Sigmoid colon (tissue), 7 donors: ENCODE results near the gene EEF1A1. TPM values are rescaled to one million over a fixed set of nuclear protein-coding genes. Genes with fewer than 3 reads are reported as not detected.
"Not testable (repeated sequence)": the region's sequence is repeated elsewhere in the genome, so short reads cannot be mapped to it uniquely, and the experiment has no call there.

Source experiments
- DNase-seq: peaks from one replicate; pipeline ENCODE4 v3.0.0-alpha.2; 2019
- H3K27ac ChIP-seq, 4 donors: fragments of 200-600 bp; sonication (generic); one replicate each; pipeline ENCODE4 v1.5.1; 2016 to 2019; ENCODE audit warnings: mild to moderate bottlenecking in 1 of 4
- H3K27me3 ChIP-seq, 3 donors: fragments of 200-600 bp; sonication (generic); one replicate each; pipeline ENCODE4 v1.5.1; 2019; ENCODE audit warnings: mild to moderate bottlenecking in 1 of 3
- H3K36me3 ChIP-seq, 4 donors: fragments of 200-600 bp; sonication (generic); one replicate each; pipeline ENCODE4 v1.5.1; 2016 to 2019
- H3K4me1 ChIP-seq, 4 donors: fragments of 200-600 bp; sonication (generic); one replicate each; pipeline ENCODE4 v1.5.1; 2017 to 2019
- H3K4me3 ChIP-seq, 4 donors: fragments of 200-600 bp; sonication (generic); one replicate each; pipeline ENCODE4 v1.5.1; 2017 to 2019; ENCODE audit warnings: mild to moderate bottlenecking in 2 of 4, moderate library complexity in 1 of 4
- H3K9me3 ChIP-seq, 4 donors: fragments of 200-600 bp in 3 of 4; sonication (generic) in 3 of 4; one replicate each; pipeline versions ENCODE4 v1.5.1 to v1.6.1; 2013 to 2019
- EP300 ChIP-seq, 4 donors: sonication (generic); formaldehyde crosslinking; IDR thresholded peaks; one replicate each; pipeline ENCODE4 v1.6.1; 2017; ENCODE audit warnings: antibody characterized with exemption in 4 of 4
- POLR2A ChIP-seq, 2 donors: fragments of 450-650 bp; IDR thresholded peaks; one replicate each; pipeline ENCODE4 v1.6.1; 2016; ENCODE audit warnings: antibody characterized with exemption in 2 of 2, mild to moderate bottlenecking in 2 of 2, moderate library complexity in 2 of 2
- POLR2AphosphoS5 ChIP-seq, 4 donors: sonication (generic); formaldehyde crosslinking; IDR thresholded peaks; one replicate each; pipeline ENCODE4 v1.6.1; 2017; ENCODE audit warnings: antibody characterized with exemption in 4 of 4
- WGBS, 2 donors: extraction: QIAGEN DNeasy Blood & Tissue Kit; methylation state at CpG; one replicate each; pipeline ENCODE4 v1.1.7; 2013; 5-methylcytosine and 5-hydroxymethylcytosine counted together
- intact Hi-C: fragments of 100-400 bp; cut with DNase I; formaldehyde crosslinking; loops from one replicate; pipeline ENCODE4 v1.15.1; 2023
- polyA plus RNA-seq, 3 donors: library from polyadenylated mRNA; stranded (reverse); fragments of 200-250 nt; gene quantifications; one replicate each; pipeline ENCODE4 v1.2.3, GENCODE V29; 2013
- total RNA-seq, 4 donors: library from RNA; depleted of rRNA; stranded (reverse); fragments of >200 nt; gene quantifications; one replicate each; pipeline ENCODE4 v1.1.0, GENCODE V29; 2016
- TF ChIP-seq, protein P1 (sequence below), 4 experiments: fragments of 450-650 bp in 3 of 4; fragments of 200-600 bp in 1 of 4; IDR thresholded peaks; one replicate each; pipeline ENCODE4 v1.5.1; 2016 to 2019; ENCODE audit warnings: antibody characterized with exemption in 4 of 4, mild to moderate bottlenecking in 3 of 4, moderate library complexity in 2 of 4
- donor health status: healthy with polysubstance abuse.
- donor health status: Bipolar disorder and iron deficiency.
- donor health status: healthy.

EEF1A1 gene
- total and polyA plus RNA-seq, 7 donors, result 8,557 to 15,452 (median 11,827) TPM

DNA sequence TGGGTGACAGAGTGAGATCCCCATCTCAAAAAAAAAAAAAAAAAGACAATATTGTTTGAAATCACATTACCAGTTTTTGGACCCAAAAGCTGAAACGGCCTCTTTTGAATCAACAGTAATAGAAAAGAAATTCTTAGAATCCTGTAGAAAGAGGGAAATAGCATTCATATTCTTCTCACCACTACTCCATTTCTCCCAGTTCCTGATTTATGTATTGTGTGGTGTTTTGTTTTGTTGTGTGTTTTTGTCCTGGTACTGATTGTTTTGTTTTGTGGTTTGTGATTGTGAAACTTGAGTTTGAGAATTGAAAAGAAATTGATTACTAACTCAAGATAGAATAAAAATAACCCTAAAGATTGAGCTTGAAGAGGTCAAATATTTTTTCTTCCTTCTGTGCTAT, 26.2 kb upstream of the EEF1A1 start:
- no peaks in the 10 kb centered on the region for H3K9me3 ChIP-seq
- intact Hi-C loops, result no loop called here
- TF ChIP-seq EP300 (IDR thresholded peaks at IDR 0.05) (no peak), POLR2AphosphoS5 (IDR thresholded peaks at IDR 0.05) (no peak)
- TF ChIP-seq, protein P1, sequence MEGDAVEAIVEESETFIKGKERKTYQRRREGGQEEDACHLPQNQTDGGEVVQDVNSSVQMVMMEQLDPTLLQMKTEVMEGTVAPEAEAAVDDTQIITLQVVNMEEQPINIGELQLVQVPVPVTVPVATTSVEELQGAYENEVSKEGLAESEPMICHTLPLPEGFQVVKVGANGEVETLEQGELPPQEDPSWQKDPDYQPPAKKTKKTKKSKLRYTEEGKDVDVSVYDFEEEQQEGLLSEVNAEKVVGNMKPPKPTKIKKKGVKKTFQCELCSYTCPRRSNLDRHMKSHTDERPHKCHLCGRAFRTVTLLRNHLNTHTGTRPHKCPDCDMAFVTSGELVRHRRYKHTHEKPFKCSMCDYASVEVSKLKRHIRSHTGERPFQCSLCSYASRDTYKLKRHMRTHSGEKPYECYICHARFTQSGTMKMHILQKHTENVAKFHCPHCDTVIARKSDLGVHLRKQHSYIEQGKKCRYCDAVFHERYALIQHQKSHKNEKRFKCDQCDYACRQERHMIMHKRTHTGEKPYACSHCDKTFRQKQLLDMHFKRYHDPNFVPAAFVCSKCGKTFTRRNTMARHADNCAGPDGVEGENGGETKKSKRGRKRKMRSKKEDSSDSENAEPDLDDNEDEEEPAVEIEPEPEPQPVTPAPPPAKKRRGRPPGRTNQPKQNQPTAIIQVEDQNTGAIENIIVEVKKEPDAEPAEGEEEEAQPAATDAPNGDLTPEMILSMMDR (IDR thresholded peaks at IDR 0.05), result no peak
- DNase-seq, result no peak
- H3K4me1 ChIP-seq, result peaks cover 0 to 6% (median 2%) of the 10 kb centered on the region in 4 donors
- 92 to 94% methylated on average over 1 of the region's 1 CpG for WGBS, 2 donors
- no peak overlapping the region for H3K4me3 ChIP-seq
- H3K36me3 ChIP-seq, result no peaks in the 10 kb centered on the region
- no peak overlapping the region for H3K27ac ChIP-seq
- no peaks in the 10 kb centered on the region for H3K27me3 ChIP-seq

DNA sequence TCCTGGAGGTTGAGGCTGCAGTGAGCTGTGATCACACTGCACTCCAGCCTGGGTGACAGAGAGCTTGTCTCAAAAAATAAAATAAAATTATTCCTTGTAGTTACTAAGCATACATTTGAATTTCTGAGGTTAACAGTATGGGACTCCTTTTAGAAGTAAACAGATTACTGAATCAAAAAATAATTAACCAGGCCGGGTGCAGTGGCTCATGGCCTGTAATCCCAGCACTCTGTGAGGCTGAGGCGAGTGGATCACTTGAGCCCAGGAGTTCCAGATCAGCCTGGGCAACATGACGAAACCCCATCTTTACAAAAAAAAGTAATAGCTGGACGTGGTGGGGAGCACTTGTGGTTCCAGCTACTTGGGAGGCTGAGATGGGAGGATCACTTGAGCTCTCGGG, 22.1 kb upstream of the EEF1A1 start:
- 88 to 89% methylated on average over 5 of the region's 5 CpGs for WGBS, 2 donors
- H3K27ac ChIP-seq, result no peak overlapping the region
- intact Hi-C loops, result no loop called here
- no peak overlapping the region for H3K4me3 ChIP-seq
- H3K4me1 ChIP-seq, result peaks cover 0 to 6% (median 2%) of the 10 kb centered on the region in 4 donors
- DNase-seq, result no peak
- no peaks in the 10 kb centered on the region for H3K9me3 ChIP-seq
- no peaks in the 10 kb centered on the region for H3K36me3 ChIP-seq
- TF ChIP-seq, protein P1 (IDR thresholded peaks at IDR 0.05), result no peak
- TF ChIP-seq EP300 (IDR thresholded peaks at IDR 0.05) (no peak), POLR2A (IDR thresholded peaks at IDR 0.05) (no peak), POLR2AphosphoS5 (IDR thresholded peaks at IDR 0.05) (no peak)
- no peaks in the 10 kb centered on the region for H3K27me3 ChIP-seq

DNA sequence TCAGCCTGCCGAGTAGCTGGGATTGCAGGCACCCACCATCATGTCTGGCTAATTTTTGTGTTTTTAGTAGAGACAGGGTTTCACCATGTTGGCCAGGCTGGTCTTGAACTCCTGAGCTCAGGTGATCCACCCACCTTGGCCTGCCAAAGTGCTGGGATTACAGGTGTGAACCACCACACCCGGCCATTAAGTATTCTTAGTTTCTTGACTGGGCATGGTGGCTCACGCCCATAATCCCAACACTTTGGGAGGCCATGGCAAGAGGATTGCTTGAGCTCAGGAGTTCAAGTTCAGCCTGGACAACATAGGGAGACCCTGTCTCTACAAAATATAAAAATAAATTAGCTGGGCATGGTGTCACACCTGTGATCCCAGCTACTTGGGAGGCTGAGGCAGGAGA, 21.6 kb upstream of the EEF1A1 start:
- 87 to 95% methylated on average over 3 of the region's 3 CpGs for WGBS, 2 donors
- H3K36me3 ChIP-seq, H3K4me1 ChIP-seq, DNase-seq, H3K9me3 ChIP-seq, H3K27me3 ChIP-seq, H3K27ac ChIP-seq, intact Hi-C loops, H3K4me3 ChIP-seq: not testable (repeated sequence)

DNA sequence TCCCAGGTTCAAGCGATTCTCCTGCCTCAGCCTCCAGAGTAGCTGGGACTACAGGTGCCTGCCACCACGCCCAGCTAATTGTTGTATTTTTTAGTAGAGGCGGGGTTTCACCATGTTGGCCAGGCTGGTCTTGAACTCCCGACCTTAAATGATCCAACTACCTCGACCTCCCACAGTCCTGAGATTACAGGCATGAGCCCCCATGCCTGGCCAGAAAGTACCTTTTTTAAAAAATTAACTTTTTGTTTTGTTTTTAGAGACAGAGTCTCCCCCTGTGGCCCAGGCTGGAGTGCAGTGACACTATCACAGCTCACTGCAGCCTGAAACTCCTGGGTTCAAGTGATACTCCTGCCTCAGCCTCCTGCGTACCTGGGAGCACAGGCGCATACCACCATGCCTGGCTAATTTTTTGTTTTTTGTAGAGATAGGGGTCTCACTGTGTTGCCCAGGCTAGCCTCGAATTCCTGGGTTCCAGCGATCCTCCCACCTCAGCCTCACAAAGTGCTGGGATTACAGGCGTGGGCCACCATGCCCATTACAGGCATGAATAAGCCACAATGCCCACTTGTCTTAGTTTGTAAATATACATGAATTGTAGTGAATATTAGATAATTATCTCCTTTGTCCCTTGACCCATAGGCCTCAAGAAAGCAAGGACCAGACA, 17.4 kb upstream of the EEF1A1 start:
- TF ChIP-seq EP300 (IDR thresholded peaks at IDR 0.05) (no peak), POLR2AphosphoS5 (IDR thresholded peaks at IDR 0.05) (no peak), POLR2A (IDR thresholded peaks at IDR 0.05) (no peak)
- TF ChIP-seq, protein P1 (IDR thresholded peaks at IDR 0.05), result no peak
- no peak overlapping the region for H3K27ac ChIP-seq
- 79 to 89% methylated on average over 10 of the region's 10 CpGs for WGBS, 2 donors
- no peaks in the 10 kb centered on the region for H3K9me3 ChIP-seq
- no peaks in the 10 kb centered on the region for H3K27me3 ChIP-seq
- H3K4me3 ChIP-seq, result no peak overlapping the region
- intact Hi-C loops, result no loop called here
- H3K36me3 ChIP-seq, result no peaks in the 10 kb centered on the region
- H3K4me1 ChIP-seq, result no peaks in the 10 kb centered on the region
- DNase-seq, result no peak

DNA sequence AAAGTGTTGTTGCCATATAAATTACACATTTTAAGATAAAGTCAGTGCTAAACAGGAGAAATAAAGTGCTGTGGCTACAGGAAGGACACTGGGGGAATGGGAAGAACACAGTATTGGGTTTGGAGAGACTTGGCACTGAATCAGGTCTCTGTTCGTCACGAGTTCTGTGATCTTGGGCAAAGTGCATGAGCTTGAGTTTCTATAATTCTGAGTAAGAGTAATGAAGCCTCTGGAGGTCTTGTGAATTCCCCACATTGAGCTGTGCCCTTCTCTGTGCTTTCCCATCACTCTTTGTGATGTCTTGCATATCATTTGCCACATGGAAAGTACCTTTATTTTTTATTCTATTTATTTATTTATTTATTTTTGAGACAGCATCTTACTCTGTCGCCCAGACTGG, 16.8 kb upstream of the EEF1A1 start:
- no peaks in the 10 kb centered on the region for H3K27me3 ChIP-seq
- no peak for TF ChIP-seq POLR2AphosphoS5 (IDR thresholded peaks at IDR 0.05)
- TF ChIP-seq, protein P1 (IDR thresholded peaks at IDR 0.05), result no peak
- TF ChIP-seq EP300 (IDR thresholded peaks at IDR 0.05), result no peak
- TF ChIP-seq POLR2A (IDR thresholded peaks at IDR 0.05), result no peak
- no peaks in the 10 kb centered on the region for H3K36me3 ChIP-seq
- no peaks in the 10 kb centered on the region for H3K4me1 ChIP-seq
- H3K4me3 ChIP-seq, result no peak overlapping the region
- H3K9me3 ChIP-seq, result no peaks in the 10 kb centered on the region
- DNase-seq, result no peak
- WGBS, 2 donors, result 73 to 77% methylated on average over 3 of the region's 3 CpGs
- no peak overlapping the region for H3K27ac ChIP-seq
- intact Hi-C loops, result no loop called here
